PC-3 (cell line): ENCODE data around the gene CACNA1I. TPM values are rescaled to one million over a fixed set of nuclear protein-coding genes. Genes with fewer than 3 reads are reported as not detected.

Experiments
- ATAC-seq: fragments of 200-7000 bp; cut with Tn5 transposase; 2 replicates; pipeline ENCODE4 v1.9.1; 2020; ENCODE audit warnings: mild to moderate bottlenecking, moderate library complexity
- BruUV-seq: library from RNA; stranded (reverse); fragments of 400-500 nt; replicated peaks from 2 replicates; lab custom pipeline; 2021; lab: Mats Ljungman, UMichigan
- CTCF ChIA-PET: fragments of 300-600 bp; sonication (Branson Sonifier 250); formaldehyde crosslinking; loops from one replicate; lab custom pipeline; 2022; ENCODE audit warnings: antibody characterized with exemption; lab: Charles Lee
- POLR2A ChIA-PET: fragments of 300-600 bp; sonication (Branson Sonifier 250); formaldehyde crosslinking; loops from one replicate; lab custom pipeline; 2022; ENCODE audit warnings: antibody characterized with exemption; ENCODE audit not compliant: unreplicated experiment; lab: Charles Lee
- DNase-seq: peaks from one replicate; pipeline ENCODE4 v3.0.0-alpha.2; 2015
- H2AFZ ChIP-seq: fragments of 300-600 bp; sonication (generic); 2 replicates; pipeline ENCODE4 v1.6.0; 2016; ENCODE audit warnings: antibody characterized with exemption, low read length
- H3F3A ChIP-seq: fragments of 300-600 bp; sonication (generic); one replicate; pipeline ENCODE4 v1.6.0; 2017; ENCODE audit warnings: antibody characterized with exemption, low read length, control low read depth, mild to moderate bottlenecking; ENCODE audit not compliant: unreplicated experiment
- H3K27ac ChIP-seq: fragments of 300-600 bp; sonication (generic); 2 replicates; pipeline ENCODE4 v1.5.1; 2016; ENCODE audit warnings: mild to moderate bottlenecking, low read length
- H3K27me3 ChIP-seq: fragments of 300-600 bp; sonication (generic); 2 replicates; pipeline ENCODE4 v1.6.1; 2016; ENCODE audit warnings: low read length, mixed read lengths
- H3K36me3 ChIP-seq: fragments of 300-600 bp; sonication (generic); 2 replicates; pipeline ENCODE4 v1.6.1; 2016; ENCODE audit warnings: low read depth, mixed run types, low read length, mixed read lengths
- H3K4me1 ChIP-seq: fragments of 300-600 bp; sonication (generic); 2 replicates; pipeline ENCODE4 v1.5.1; 2016; ENCODE audit warnings: low read length; ENCODE audit not compliant: insufficient read depth
- H3K4me2 ChIP-seq: fragments of 300-600 bp; sonication (generic); 2 replicates; pipeline ENCODE4 v1.6.0; 2016; ENCODE audit warnings: low read length
- H3K4me3 ChIP-seq: fragments of 300-600 bp; sonication (generic); 2 replicates; pipeline ENCODE4 v1.5.1; 2016; ENCODE audit warnings: mild to moderate bottlenecking, low read length, mixed read lengths
- H3K79me2 ChIP-seq: fragments of 300-600 bp; sonication (generic); 2 replicates; pipeline ENCODE4 v1.6.1; 2017; ENCODE audit warnings: low read length, mixed read lengths
- H3K9ac ChIP-seq: fragments of 300-600 bp; sonication (generic); 2 replicates; pipeline ENCODE4 v1.6.0; 2016; ENCODE audit warnings: mild to moderate bottlenecking, low read length
- H3K9me2 ChIP-seq: fragments of 300-600 bp; sonication (generic); replicated peaks from 2 replicates; pipeline ENCODE4 v1.6.1; 2016; ENCODE audit warnings: mixed run types, low read length, mixed read lengths
- H3K9me3 ChIP-seq: fragments of 300-600 bp; sonication (generic); 2 replicates; pipeline ENCODE4 v1.6.1; 2016; ENCODE audit warnings: low read length, mixed read lengths
- H4K20me1 ChIP-seq: fragments of 300-600 bp; sonication (generic); 2 replicates; pipeline ENCODE4 v1.6.1; 2016; ENCODE audit warnings: low read length, mixed read lengths
- CTCF ChIP-seq: fragments of 300-600 bp; sonication (generic); conservative IDR thresholded peaks from 2 replicates; pipeline ENCODE4 v1.5.1; 2017; ENCODE audit warnings: antibody characterized with exemption, low read depth, mild to moderate bottlenecking, low read length
- EZH2 ChIP-seq: fragments of 300-600 bp; sonication (generic); IDR thresholded peaks from one replicate; pipeline ENCODE4 v1.6.1; 2017; ENCODE audit warnings: antibody characterized with exemption, mild to moderate bottlenecking, low read length; ENCODE audit not compliant: unreplicated experiment
- EZH2phosphoT487 ChIP-seq: fragments of 300-600 bp; sonication (generic); IDR thresholded peaks from 2 replicates; pipeline ENCODE4 v1.6.1; 2018; ENCODE audit warnings: mild to moderate bottlenecking, antibody characterized with exemption, low read length, borderline replicate concordance
- intact Hi-C: fragments of 100-400 bp; cut with micrococcal nuclease; formaldehyde crosslinking; loops from 2 replicates; pipeline ENCODE4 v1.9.0; 2023
- total RNA-seq: library from RNA; depleted of rRNA; stranded (reverse); fragments of >200 nt; gene quantifications from 2 replicates; pipeline ENCODE4 v1.2.3, GENCODE V29; 2014

CACNA1I gene
- total RNA-seq, 1 experiment from 2014 or later: not detected

GRCh38 chr22:39713799-39714290 lies 143.3 kb downstream of the CACNA1I start:
- intact Hi-C loops: no loop called here
- TF ChIP-seq EZH2: no peak
- no peak for TF ChIP-seq CTCF
- no peak for TF ChIP-seq EZH2phosphoT487
- BruUV-seq: no TSS peak
- Histone ChIP-seq H3K4me2 (no peak overlapping the region), H3K9me2 (no peaks in the 10 kb centered on the region), H3K36me3 (no peaks in the 10 kb centered on the region), H3K4me1 (no peaks in the 10 kb centered on the region), H3F3A (no peaks in the 10 kb centered on the region), H3K9me3 (no peaks in the 10 kb centered on the region), H3K79me2 (no peaks in the 10 kb centered on the region), H3K9ac (no peak overlapping the region), H3K27me3 (peaks cover 48% of the 10 kb centered on the region), H4K20me1 (no peaks in the 10 kb centered on the region), H3K27ac (no peak overlapping the region), H2AFZ (no peak overlapping the region), H3K4me3 (no peak overlapping the region)
- DNase-seq (no peak), ATAC-seq (no peak)
- ChIA-PET POLR2A (no interaction called here), CTCF (no interaction called here)

GRCh38 chr22:39714321-39714720 lies 143.8 kb downstream of the CACNA1I start:
- Histone ChIP-seq H3K9me3 (no peaks in the 10 kb centered on the region), H4K20me1 (no peaks in the 10 kb centered on the region), H2AFZ (no peak overlapping the region), H3K36me3 (no peaks in the 10 kb centered on the region), H3K4me1 (no peaks in the 10 kb centered on the region), H3F3A (no peaks in the 10 kb centered on the region), H3K79me2 (no peaks in the 10 kb centered on the region), H3K9ac (no peak overlapping the region), H3K4me2 (no peak overlapping the region), H3K27me3 (peaks cover 43% of the 10 kb centered on the region), H3K9me2 (no peaks in the 10 kb centered on the region), H3K27ac (no peak overlapping the region), H3K4me3 (no peak overlapping the region)
- DNase-seq (no peak), ATAC-seq (no peak)
- TF ChIP-seq EZH2 (no peak), CTCF (no peak), EZH2phosphoT487 (no peak)
- BruUV-seq: no TSS peak
- CTCF ChIA-PET: no interaction called here
- POLR2A ChIA-PET: no interaction called here
- intact Hi-C loops: no loop called here

GRCh38 chr22:39715778-39716495 lies 145.4 kb downstream of the CACNA1I start:
- no peak for DNase-seq
- Histone ChIP-seq H3K27ac (no peak overlapping the region), H3K4me3 (no peak overlapping the region), H2AFZ (no peak overlapping the region), H4K20me1 (no peaks in the 10 kb centered on the region), H3K4me2 (no peak overlapping the region), H3K9me3 (no peaks in the 10 kb centered on the region), H3K9me2 (no peaks in the 10 kb centered on the region), H3K36me3 (no peaks in the 10 kb centered on the region), H3F3A (no peaks in the 10 kb centered on the region), H3K27me3 (peaks cover 35% of the 10 kb centered on the region), H3K9ac (no peak overlapping the region), H3K79me2 (no peaks in the 10 kb centered on the region), H3K4me1 (no peaks in the 10 kb centered on the region)
- POLR2A ChIA-PET: no interaction called here
- no peak for TF ChIP-seq EZH2
- no peak for TF ChIP-seq CTCF
- no peak for TF ChIP-seq EZH2phosphoT487
- intact Hi-C loops: no loop called here
- BruUV-seq: no TSS peak
- no peak for ATAC-seq
- CTCF ChIA-PET: no interaction called here
